G401 (cell line): ENCODE data around the gene TM9SF4. TPM values are rescaled to one million over a fixed set of nuclear protein-coding genes. Genes with fewer than 3 reads are reported as not detected.

Experiments
- DNase-seq: peaks from one replicate; pipeline ENCODE4 v3.0.0-alpha.2; 2015; ENCODE audit warnings: low spot score
- in situ Hi-C: cut with HindIII; loops from 2 replicates; pipeline ENCODE4 v1.10.0; 2016; ENCODE audit warnings: low sequenced_read_pairs, mixed read lengths
- total RNA-seq: library from RNA; depleted of rRNA; stranded (reverse); fragments of >200 nt; shearing (Covaris generic); gene quantifications from 2 replicates; pipeline ENCODE4 v1.2.3, GENCODE V29; 2014; rRNA removed

Gene TM9SF4
- total RNA-seq, 1 experiment from 2014 or later, result 9.7 TPM

- in situ Hi-C loops, result no loop called here
Observed at GRCh38 chr20:32216179-32217142, 106.9 kb downstream of the TM9SF4 start.

More at GRCh38 chr20:32216179-32217142, 106.9 kb downstream of the TM9SF4 start:
- DNase-seq, result no peak

Other genes starting within 250 kb of the TM9SF4 start
- gene DUSP15, start 239.2 kb upstream of the TM9SF4 start, total RNA-seq, result 0.37 and 3.4 TPM in 2 replicates
- 2.0 TPM in 1 of 2 replicates, not detected in the other for gene TTLL9, start 239.1 kb upstream of the TM9SF4 start, total RNA-seq
- gene PDRG1, start 157.7 kb upstream of the TM9SF4 start, total RNA-seq, result 37.4 and 50.9 TPM in 2 replicates
- gene XKR7, start 141.6 kb upstream of the TM9SF4 start, total RNA-seq, result 5.7 and 6.8 TPM in 2 replicates
- 40.7 and 52.6 TPM in 2 replicates for gene CCM2L, start 99.3 kb upstream of the TM9SF4 start, total RNA-seq
- gene HCK, start 57.5 kb upstream of the TM9SF4 start, total RNA-seq, result 0.12 and 0.41 TPM in 2 replicates
- gene PLAGL2, start 98.0 kb downstream of the TM9SF4 start, total RNA-seq, result 1.3 and 3.6 TPM in 2 replicates
- gene POFUT1, start 98.2 kb downstream of the TM9SF4 start, total RNA-seq, result 26.9 and 27.4 TPM in 2 replicates
- 14.6 and 19.1 TPM in 2 replicates for gene KIF3B, start 167.9 kb downstream of the TM9SF4 start, total RNA-seq
- gene ASXL1, start 248.6 kb downstream of the TM9SF4 start, total RNA-seq, result 21.0 and 31.0 TPM in 2 replicates